Activated naive CD4-positive, alpha-beta T cell treated with anti-CD3 and anti-CD28 coated beads, Interleukin-2, amount 50 U/mL, for 24 hours (primary cell): ENCODE results near the gene SCN4A.

Experiments used
- H3K27ac Mint-ChIP-seq: one replicate; pipeline ENCODE4 v1.8.0; 2021; ENCODE audit warnings: mild to moderate bottlenecking, mixed read lengths
- H3K27me3 Mint-ChIP-seq: one replicate; pipeline ENCODE4 v1.8.0; 2021; ENCODE audit warnings: mixed read lengths
- H3K36me3 Mint-ChIP-seq: one replicate; pipeline ENCODE4 v1.8.0; 2021; ENCODE audit warnings: mixed read lengths
- H3K4me1 Mint-ChIP-seq: one replicate; pipeline ENCODE4 v1.8.0; 2021; ENCODE audit warnings: mixed read lengths
- H3K4me3 Mint-ChIP-seq: one replicate; pipeline ENCODE4 v1.8.0; 2021; ENCODE audit warnings: mild to moderate bottlenecking, mixed read lengths
- H3K9me3 Mint-ChIP-seq: one replicate; pipeline ENCODE4 v1.8.0; 2021; ENCODE audit warnings: mixed read lengths

SCN4A gene

DNA sequence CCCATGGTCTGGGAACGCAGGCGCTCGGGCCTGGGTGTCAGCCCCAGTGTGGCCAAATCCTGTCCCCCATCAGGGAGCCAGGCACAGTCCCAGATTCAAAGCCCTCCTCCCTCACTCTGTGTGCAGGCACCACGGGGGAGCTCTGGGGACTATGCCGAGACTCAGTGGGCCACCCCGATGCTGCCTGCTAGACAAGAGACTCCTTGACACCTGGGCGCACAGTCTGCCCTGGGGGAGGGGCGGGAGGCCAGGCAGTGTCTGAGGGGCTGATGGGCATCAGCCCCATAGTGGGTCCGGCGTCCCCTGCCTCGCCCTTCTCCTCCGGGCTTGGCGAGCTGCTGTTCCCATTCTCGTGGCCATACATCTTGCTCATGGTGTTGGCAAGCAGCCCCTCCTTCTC, 32.1 kb downstream of the SCN4A start:
- Mint-ChIP-seq H3K27me3 (no peaks in the 10 kb centered on the region), H3K4me3 (no peak overlapping the region), H3K9me3 (no peaks in the 10 kb centered on the region), H3K4me1 (peaks cover 6% of the 10 kb centered on the region), H3K36me3 (no peaks in the 10 kb centered on the region), H3K27ac (no peak overlapping the region)

DNA sequence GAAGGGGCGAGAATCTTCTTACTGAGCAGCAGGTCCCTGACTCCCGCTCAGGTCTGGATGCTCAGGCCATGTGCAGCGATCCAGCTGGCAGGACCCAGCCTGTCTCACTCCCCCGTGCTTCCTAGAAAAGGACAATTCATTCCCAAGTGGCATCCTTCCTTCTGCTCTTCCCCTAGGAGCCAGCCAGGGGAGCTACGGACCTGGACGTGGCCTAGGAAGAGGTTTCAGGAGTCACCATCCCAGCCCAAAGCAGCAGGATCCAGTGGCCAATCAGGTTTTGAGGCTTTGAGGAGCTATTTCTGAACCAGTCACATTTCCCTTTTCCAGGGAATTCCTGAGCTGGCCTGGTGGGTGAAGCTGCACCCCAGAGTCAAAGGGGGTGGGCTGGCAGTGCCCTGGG, 32.8 kb downstream of the SCN4A start:
- no peak overlapping the region for H3K27ac Mint-ChIP-seq
- H3K4me1 Mint-ChIP-seq: no peaks in the 10 kb centered on the region
- H3K36me3 Mint-ChIP-seq: no peaks in the 10 kb centered on the region
- H3K4me3 Mint-ChIP-seq: no peak overlapping the region
- no peaks in the 10 kb centered on the region for H3K27me3 Mint-ChIP-seq
- no peaks in the 10 kb centered on the region for H3K9me3 Mint-ChIP-seq

DNA sequence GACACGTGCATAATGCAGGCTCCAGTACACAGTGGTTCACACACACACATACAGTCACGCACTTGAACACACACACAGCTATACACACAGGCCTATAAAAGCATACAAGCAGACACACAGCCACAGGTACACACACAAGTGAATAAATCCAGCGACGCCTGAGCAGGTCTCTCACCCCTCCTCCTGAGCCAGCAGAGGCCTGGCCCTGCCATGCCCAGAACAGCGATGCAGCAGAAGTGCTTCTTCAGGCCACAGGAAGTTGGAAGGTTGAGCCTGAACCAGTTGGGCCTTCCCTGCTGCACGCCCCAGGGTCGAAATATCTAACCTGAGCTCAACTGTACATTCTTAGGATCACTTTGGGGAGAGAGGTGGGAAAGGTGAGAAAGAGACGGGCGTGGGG, 33.3 kb downstream of the SCN4A start:
- Mint-ChIP-seq H3K4me3 (no peak overlapping the region), H3K9me3 (no peaks in the 10 kb centered on the region), H3K27me3 (no peaks in the 10 kb centered on the region), H3K27ac (peak overlapping the region; percentile 12), H3K36me3 (no peaks in the 10 kb centered on the region), H3K4me1 (no peaks in the 10 kb centered on the region)

DNA sequence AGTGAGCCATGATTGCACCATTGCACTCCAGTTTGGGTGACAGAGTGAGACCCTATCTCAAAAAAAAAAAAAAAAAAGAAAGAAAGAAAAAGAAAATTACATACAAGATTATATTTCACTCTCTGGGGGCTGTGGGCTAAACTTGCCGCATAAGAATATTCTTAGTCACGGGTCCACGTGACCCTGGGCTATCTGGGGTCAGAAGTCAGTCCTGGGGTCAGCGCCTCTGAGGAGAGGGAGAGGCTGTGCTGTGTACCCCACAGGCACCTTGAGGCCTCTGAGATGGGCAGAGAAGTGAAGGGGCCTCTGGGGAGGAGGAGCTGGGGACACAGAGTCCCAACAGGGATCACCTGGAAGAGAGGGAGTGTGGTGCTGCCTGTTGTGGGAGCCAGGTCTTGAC, 34.8 kb downstream of the SCN4A start:
- H3K4me1 Mint-ChIP-seq: peaks cover 2% of the 10 kb centered on the region
- H3K36me3 Mint-ChIP-seq: no peaks in the 10 kb centered on the region
- H3K4me3 Mint-ChIP-seq: no peak overlapping the region
- no peak overlapping the region for H3K27ac Mint-ChIP-seq
- H3K27me3 Mint-ChIP-seq: no peaks in the 10 kb centered on the region
- H3K9me3 Mint-ChIP-seq: no peaks in the 10 kb centered on the region

DNA sequence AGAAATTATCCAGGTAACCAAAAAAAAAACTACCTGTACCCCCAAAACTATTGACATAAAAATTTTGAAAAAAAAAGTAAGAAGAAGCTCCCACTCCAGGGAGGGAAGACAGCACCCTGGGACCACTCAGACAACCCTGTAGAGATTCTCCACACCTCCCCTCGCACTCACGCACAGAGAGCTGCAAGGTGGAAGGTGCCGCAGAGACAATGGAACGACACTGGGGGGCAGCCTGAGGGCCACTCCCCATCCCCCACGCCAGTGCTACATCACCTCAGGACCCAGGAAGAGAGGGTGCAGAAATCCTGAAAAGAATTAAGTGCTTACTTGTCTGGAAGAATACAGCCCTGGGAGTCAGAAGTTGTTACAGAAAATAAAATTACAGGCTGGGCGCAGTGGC, 35.4 kb downstream of the SCN4A start:
- Mint-ChIP-seq H3K9me3 (no peaks in the 10 kb centered on the region), H3K36me3 (no peaks in the 10 kb centered on the region), H3K27me3 (no peaks in the 10 kb centered on the region), H3K4me3 (no peak overlapping the region), H3K27ac (no peak overlapping the region), H3K4me1 (peaks cover 8% of the 10 kb centered on the region)

DNA sequence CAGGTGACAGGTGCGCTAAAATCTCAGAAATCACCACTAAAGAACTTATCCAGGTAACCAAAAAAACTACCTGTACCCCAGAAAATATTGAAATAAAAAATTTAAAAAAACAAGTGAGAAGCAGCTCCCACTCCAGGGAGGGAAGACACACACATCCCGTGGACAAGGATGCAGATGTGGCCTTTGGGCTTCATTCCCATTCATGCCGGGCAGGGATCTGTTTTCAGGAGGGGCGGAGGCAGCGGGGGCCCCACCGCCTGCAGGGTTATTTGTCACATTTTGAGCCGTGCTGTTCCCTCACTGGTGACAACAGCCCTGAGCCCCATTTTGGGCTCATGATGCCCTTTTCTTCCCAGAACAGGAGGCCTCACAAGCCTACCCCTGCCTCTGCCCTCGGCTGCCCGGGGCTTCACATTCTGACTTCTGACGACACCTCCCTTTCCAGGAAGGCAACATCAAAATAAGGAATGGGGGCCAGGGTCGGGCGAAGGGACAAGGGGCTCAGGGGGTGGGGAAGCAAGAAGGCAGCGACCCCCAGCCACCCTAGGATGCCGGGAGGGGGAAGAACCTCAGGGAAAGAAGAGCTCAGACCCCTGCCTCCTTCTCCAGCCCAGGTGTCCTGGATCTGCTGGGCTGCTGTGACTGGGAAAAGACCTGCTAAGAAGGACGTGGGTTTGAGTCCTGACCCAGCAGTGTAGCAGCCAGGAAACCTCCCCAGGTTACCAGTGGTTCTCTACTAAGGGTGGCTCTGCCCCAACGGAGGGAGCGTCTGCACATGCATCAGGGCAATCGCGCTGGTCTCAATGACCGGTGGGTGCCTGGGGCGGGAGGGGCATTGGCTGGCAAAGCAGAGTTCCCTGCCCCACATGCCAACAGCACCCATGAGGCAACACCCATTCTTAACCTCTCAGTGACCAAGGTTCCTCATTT, 38.3 kb downstream of the SCN4A start:
- no peaks in the 10 kb centered on the region for H3K27me3 Mint-ChIP-seq
- no peak overlapping the region for H3K4me3 Mint-ChIP-seq
- H3K9me3 Mint-ChIP-seq: no peaks in the 10 kb centered on the region
- no peak overlapping the region for H3K27ac Mint-ChIP-seq
- peaks cover 25% of the 10 kb centered on the region for H3K4me1 Mint-ChIP-seq
- H3K36me3 Mint-ChIP-seq: no peaks in the 10 kb centered on the region

DNA sequence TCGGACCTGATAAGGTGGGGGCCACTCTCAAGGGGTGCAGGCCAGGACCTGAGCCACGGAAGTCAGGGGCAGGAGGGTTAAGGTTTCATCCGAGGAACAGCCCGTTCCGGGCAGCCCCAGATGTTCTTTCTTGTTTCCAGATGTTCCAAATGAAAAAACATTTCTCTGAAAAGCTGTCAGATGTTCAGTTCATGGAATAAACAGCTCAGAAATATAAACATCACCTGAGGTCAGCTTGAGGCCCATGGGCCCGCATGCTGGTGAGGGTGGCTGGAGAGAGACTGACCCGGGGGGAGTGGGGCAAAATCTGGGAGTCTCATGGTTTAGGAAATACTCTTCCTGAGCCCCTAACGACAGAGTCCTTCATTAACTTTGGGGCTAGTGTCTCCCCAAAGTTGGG, 39.1 kb downstream of the SCN4A start:
- peaks cover 1% of the 10 kb centered on the region for H3K36me3 Mint-ChIP-seq
- no peak overlapping the region for H3K27ac Mint-ChIP-seq
- H3K4me1 Mint-ChIP-seq: peaks cover 25% of the 10 kb centered on the region
- H3K27me3 Mint-ChIP-seq: no peaks in the 10 kb centered on the region
- no peak overlapping the region for H3K4me3 Mint-ChIP-seq
- no peaks in the 10 kb centered on the region for H3K9me3 Mint-ChIP-seq

DNA sequence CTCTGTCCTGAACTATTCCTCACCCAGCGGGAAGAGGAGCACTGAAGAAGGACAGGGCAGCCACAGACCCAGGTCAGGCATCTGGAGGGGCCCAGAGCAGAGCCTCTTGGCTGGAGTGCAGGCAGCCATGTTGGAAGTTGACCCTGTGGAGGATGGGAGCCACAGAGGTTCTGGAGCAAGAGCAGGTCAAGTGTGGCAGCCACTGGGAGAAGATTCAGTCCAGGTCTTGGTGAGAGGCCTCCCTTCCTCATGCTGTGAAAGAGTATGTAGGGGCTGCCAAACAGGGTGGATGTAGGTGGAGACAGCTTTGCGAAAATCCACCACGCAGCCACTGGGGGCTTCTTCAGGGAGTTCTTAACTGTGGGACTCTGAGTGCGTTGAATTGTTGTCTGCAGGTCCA, 40.0 kb downstream of the SCN4A start:
- Mint-ChIP-seq H3K9me3 (no peaks in the 10 kb centered on the region), H3K36me3 (peaks cover 1% of the 10 kb centered on the region), H3K27me3 (no peaks in the 10 kb centered on the region), H3K4me1 (peaks cover 25% of the 10 kb centered on the region), H3K27ac (peak overlapping the region; percentile 96), H3K4me3 (peak overlapping the region; percentile 94)

DNA sequence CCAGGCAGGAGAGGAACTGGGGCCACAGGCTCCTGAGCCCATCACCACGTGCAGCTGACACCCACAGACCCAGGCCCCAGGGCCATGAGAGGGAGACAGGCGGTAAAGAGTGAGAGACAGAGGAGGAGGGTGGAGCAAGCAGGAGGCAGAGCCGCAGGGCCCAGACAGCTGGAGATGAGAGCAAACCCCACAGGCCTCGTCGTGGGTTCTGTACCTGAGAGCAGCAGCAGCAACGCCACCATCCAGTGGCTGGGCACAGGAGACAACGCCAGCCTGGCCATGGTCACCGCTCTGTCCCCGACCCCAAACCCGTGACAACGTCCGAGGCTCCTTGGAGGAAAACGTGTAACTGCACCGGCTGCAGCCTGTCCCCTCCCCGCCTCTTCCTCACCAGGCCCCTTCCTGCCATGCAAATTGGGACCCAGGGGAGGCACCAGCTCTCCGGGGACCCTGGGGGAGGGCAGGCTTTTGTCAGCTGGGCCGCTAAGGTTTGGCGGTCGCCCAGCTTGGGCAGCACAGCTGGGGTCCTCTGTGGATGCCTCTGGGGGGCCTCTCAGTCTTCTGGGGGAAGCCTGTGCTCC, 40.6 kb downstream of the SCN4A start, which contains the start of gene CD79B:
Gene CD79B (minus strand): TSS at position 351 of the 581 bp plus-strand sequence. CDS start 70 bp downstream, at position 281.
- Mint-ChIP-seq H3K27me3 (no peaks in the 10 kb centered on the region), H3K4me1 (peaks cover 25% of the 10 kb centered on the region), H3K4me3 (peak within 1 kb of the TSS; percentile 94), H3K9me3 (no peaks in the 10 kb centered on the region), H3K27ac (peak within 1 kb of the TSS; percentile 96), H3K36me3 (peaks cover 1% of the 10 kb centered on the region)

DNA sequence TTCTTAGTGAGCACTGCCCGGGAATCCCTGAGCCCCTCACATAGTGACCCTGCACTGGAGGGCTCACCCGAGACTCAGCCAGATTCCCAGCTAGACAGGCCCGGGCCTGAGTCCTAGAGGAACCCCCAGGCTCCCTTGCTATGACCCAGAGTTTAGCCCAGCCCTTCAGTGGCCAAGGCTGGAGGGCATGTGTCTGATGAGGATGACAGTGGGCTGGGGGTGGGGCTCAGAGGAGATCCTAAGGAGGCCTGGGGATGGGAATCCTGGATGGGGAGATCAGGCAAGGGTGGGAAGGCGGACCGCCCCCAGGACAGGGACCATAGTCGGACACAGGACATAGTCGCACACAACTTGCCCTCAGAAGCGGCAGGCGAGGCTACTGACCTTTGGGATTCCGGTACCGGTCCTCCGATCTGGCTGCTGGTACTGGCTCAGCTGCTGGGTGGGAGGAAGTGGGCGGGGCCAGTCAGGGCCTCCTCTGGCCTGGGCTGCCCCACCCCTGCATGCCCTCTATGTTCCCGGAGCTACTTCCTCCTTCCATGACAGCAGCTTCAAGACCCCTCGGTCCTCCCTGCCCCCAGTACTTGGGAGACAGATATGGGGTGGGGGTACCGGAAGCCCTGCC, 41.7 kb downstream of the SCN4A start:
- no peaks in the 10 kb centered on the region for H3K27me3 Mint-ChIP-seq
- peaks cover 25% of the 10 kb centered on the region for H3K4me1 Mint-ChIP-seq
- H3K4me3 Mint-ChIP-seq: peak overlapping the region; percentile 94
- H3K36me3 Mint-ChIP-seq: peaks cover 1% of the 10 kb centered on the region
- no peak overlapping the region for H3K27ac Mint-ChIP-seq
- no peaks in the 10 kb centered on the region for H3K9me3 Mint-ChIP-seq

DNA sequence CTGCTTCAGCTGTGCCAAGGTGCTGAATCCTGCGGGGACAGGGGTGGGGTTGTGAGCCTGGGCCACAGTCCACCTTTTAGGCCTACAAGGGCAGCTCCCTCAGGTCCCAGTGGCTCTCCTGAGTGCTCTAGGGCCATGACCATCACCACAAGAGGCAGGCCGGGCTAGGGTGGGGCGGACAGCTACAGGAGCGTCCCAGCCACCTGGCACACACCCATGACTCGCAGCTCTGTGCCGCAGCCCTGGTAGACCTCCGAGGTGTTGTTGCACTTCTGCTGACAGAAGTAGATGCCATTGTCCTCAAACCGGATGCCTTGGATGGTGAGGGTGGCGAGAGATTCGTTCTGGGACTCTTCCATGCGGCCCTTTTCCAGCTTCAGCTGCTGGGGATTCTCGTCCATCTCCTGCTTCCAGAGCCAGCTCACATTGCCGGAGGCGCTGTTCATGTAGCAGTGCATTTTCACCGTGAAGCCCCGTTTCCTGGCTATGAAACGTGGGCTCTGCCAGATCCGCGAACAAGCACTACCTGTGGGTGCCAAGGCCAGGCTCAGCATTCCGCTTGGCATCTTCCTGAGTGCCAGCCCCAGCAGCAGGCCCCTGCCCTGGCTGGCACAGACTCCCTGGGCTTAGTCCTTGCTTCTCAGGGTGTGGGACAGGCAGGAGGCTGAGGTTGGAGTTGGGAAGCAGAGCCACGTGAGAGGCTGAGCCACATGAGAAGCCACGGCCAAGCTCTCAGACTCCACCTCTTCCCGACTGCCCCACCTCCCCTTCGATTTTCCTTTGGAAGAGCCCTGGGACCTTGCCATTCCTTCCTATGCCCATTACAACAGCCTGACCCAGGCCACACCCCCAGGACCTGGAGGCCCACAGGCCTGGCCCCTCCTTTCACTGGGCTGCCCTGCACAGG, 42.6 kb downstream of the SCN4A start:
- peaks cover 25% of the 10 kb centered on the region for H3K4me1 Mint-ChIP-seq
- H3K27ac Mint-ChIP-seq: no peak overlapping the region
- peaks cover 1% of the 10 kb centered on the region for H3K36me3 Mint-ChIP-seq
- H3K9me3 Mint-ChIP-seq: no peaks in the 10 kb centered on the region
- no peaks in the 10 kb centered on the region for H3K27me3 Mint-ChIP-seq
- H3K4me3 Mint-ChIP-seq: no peak overlapping the region

DNA sequence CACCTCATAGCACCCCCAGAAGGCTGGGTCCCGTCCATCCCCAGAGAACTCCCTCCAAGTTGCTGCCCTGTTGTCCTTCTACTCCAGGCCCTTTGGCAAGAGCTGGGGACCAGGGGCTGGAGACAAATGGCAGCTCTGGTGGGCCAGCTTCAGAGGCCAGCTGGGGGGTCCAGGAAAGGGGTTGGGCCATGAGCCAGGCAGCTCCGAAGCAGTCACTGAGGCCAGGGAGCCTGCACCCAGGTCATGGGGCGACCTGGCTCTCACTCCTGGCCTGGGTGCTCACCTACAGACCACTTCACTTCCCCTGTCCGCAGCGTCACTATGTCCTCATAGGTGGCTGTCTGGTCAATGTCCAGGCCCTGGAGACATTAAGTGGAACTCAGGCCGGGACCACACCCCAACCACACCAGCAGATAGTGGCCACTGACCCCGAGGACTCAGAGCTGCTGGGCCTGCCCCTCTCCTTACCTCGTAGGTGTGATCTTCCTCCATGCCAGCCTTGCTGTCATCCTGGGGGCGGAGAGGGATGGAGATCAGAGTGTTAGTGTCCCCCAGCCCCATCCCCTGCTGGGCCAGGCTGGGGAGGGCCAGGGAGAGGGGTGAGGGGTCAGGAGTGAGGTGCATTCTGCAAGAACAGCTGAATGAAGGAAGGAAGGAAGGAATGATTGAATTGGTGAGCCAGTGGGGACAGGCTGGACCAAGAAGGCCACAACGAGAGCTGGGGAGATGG, 43.6 kb downstream of the SCN4A start:
- H3K4me1 Mint-ChIP-seq: peaks cover 25% of the 10 kb centered on the region
- H3K36me3 Mint-ChIP-seq: peaks cover 1% of the 10 kb centered on the region
- H3K27me3 Mint-ChIP-seq: no peaks in the 10 kb centered on the region
- no peak overlapping the region for H3K4me3 Mint-ChIP-seq
- no peak overlapping the region for H3K27ac Mint-ChIP-seq
- no peaks in the 10 kb centered on the region for H3K9me3 Mint-ChIP-seq

DNA sequence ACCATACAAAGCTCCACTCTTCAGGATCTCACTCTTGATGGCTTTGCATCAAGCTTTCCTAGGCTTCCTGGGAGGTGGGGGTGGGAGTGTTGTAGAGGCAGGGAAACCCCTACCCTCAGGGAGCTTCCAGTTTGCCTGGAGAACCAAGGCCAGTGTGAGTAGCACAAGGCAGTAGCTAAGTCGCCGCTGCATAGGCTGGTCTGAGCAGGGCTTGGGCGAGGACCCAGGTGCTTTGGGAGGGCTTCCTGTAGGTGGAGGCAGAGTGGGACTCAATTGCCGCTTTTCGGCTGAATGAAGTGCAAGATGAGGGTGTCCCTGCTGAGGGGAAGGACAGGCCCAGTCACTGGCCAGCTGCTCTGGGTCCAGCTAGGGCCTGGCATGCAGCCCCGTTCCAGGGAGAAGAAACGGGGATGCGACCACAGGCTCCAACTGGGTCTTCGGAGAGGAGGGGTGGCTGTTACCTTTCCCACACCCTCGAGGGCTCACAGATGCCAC, 44.5 kb downstream of the SCN4A start:
- H3K9me3 Mint-ChIP-seq: no peaks in the 10 kb centered on the region
- H3K27me3 Mint-ChIP-seq: no peaks in the 10 kb centered on the region
- peaks cover 1% of the 10 kb centered on the region for H3K36me3 Mint-ChIP-seq
- H3K4me1 Mint-ChIP-seq: peaks cover 25% of the 10 kb centered on the region
- no peak overlapping the region for H3K4me3 Mint-ChIP-seq
- H3K27ac Mint-ChIP-seq: no peak overlapping the region

DNA sequence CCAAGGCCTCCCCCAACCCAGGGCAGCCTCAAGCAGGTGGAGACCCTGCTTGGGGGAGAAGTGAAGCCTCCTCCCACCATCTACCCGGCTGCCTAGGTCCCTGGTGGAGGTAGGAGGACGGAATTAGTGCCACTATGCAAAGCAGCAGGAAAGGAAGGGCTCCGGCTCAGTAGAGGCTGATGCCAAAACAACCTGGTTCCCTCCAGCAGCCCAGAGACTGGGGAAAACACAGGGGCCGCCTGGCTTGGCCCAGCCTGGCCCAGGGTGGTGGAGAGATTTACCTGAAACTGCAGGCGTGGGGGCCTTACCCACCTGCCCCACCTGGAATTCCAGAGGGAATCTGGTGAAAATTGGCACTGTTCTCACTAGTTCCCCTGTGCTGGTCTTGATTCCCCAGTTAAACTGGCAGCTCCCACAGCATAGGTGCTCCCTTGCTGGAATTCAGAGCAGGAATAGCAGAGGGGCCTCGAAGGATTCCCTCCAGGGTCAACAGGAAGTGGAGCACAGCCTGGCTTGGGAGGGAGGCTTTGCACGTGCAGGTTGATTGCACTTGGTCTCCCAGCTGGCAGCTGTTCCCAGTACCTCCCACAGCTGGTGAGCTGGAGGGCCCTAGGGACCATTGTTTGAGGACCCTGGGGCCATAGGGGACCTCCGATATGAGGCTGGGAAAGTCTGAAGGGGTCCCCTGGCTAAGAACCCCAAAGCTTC, 45.1 kb downstream of the SCN4A start:
- Mint-ChIP-seq H3K27me3 (no peaks in the 10 kb centered on the region), H3K9me3 (no peaks in the 10 kb centered on the region), H3K4me1 (peaks cover 20% of the 10 kb centered on the region), H3K36me3 (peaks cover 1% of the 10 kb centered on the region), H3K4me3 (no peak overlapping the region), H3K27ac (no peak overlapping the region)
